ENCODE results near the gene ZGPAT.

DNA sequence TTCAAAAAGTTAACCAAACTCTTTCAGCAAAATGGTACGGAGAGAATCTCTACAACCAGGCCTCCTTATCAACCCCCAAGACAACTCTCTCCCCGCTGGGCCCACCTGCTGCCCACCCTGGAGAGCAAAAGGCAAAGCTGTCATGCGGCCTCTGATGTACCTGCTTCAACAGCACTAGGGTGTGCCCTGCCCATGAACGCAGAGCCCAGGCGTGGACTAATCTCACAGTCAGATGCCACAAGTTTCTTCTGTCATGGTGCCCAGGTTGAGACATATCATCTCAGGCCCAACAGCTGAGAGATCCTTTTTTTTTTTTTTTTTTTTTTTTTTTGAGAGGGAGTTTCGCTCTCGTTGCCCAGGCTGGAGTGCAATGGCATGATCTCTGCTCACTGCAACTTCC, 58.1 kb downstream of the ZGPAT start:
- no peak for TF ChIP-seq CTCF (IDR thresholded peaks at IDR 0.05; ENCODE audit: low read depth, low read length, poor library complexity, severe bottlenecking)
- TF ChIP-seq EZH2phosphoT487 (IDR thresholded peaks at IDR 0.05; ENCODE audit: borderline replicate concordance, low read length) = no peak

Measured in DOHH2 (cell line).